H1 (cell line): ENCODE measurements around the gene MCTS1. TPM values are rescaled to one million over a fixed set of nuclear protein-coding genes. Genes with fewer than 3 reads are reported as not detected.

Source experiments
- CTCF ChIA-PET: fragments of 300-600 bp; sonication (Branson Sonifier 250); formaldehyde crosslinking; loops from one replicate; lab custom pipeline; 2021; ENCODE audit not compliant: partially characterized antibody; lab: Charles Lee
- POLR2A ChIA-PET: fragments of 300-600 bp; sonication (Branson Sonifier 250); formaldehyde crosslinking; loops from one replicate; lab custom pipeline; 2021; ENCODE audit warnings: inconsistent platforms; ENCODE audit not compliant: partially characterized antibody; lab: Charles Lee
- DNase-seq, 2 experiments: peaks; one replicate each; pipeline versions ENCODE4 v3.0.0 to v3.0.0-alpha.2; 2010 to 2022; ENCODE audit warnings: low spot score in 2 of 2, low read depth in 1 of 2, mixed read lengths in 1 of 2
- FAIRE-seq: peaks from 2 replicates; lab custom pipeline; 2011; peaks lifted over from hg19 to GRCh38; lab: Jason Lieb, UNC
- H2AFZ ChIP-seq: 2 replicates; pipeline ENCODE4 v1.8.1; 2012; ENCODE audit warnings: low read length, inconsistent platforms
- H2AK5ac ChIP-seq: 2 replicates; pipeline ENCODE4 v1.6.1; 2013; ENCODE audit warnings: low read depth, low read length
- H2BK120ac ChIP-seq: replicated peaks from 2 replicates; pipeline ENCODE3; 2013; ENCODE audit warnings: low read depth, low read length, inconsistent platforms
- H2BK12ac ChIP-seq: 2 replicates; pipeline ENCODE4 v1.6.1; 2013; ENCODE audit warnings: low read depth, low read length
- H2BK15ac ChIP-seq: 2 replicates; pipeline ENCODE4 v1.6.1; 2013; ENCODE audit warnings: low read length
- H2BK20ac ChIP-seq: 2 replicates; pipeline ENCODE4 v1.6.1; 2013; ENCODE audit warnings: low read length
- H2BK5ac ChIP-seq: 2 replicates; pipeline ENCODE4 v1.6.1; 2013; ENCODE audit warnings: low read depth, low read length
- H3K14ac ChIP-seq: 2 replicates; pipeline ENCODE4 v1.6.1; 2013; ENCODE audit warnings: inconsistent platforms; ENCODE audit not compliant: insufficient read length
- H3K18ac ChIP-seq: 2 replicates; pipeline ENCODE4 v1.6.1; 2013; ENCODE audit warnings: low read length; ENCODE audit errors: extremely low read depth
- H3K23ac ChIP-seq: 2 replicates; pipeline ENCODE4 v1.6.1; 2013; ENCODE audit warnings: inconsistent platforms; ENCODE audit not compliant: insufficient read length
- H3K23me2 ChIP-seq: 2 replicates; pipeline ENCODE4 v1.6.1; 2013; ENCODE audit warnings: low read depth, low read length
- H3K27ac ChIP-seq: 2 replicates; pipeline ENCODE4 v1.6.1; 2011; ENCODE audit warnings: low read depth, low read length, inconsistent platforms
- H3K27me3 ChIP-seq, 4 experiments: replicated peaks in 1 of 4; 1 replicate in 1 of 4; 2 replicates in 3 of 4; pipeline versions ENCODE4 v1.6.1 to v1.8.1; 2011 to 2013; ENCODE audit warnings: low read length in 3 of 4, mild to moderate bottlenecking in 3 of 4, inconsistent platforms in 2 of 4, mixed read lengths in 2 of 4, moderate library complexity in 1 of 4; ENCODE audit not compliant: control insufficient read depth in 3 of 4, insufficient read depth in 3 of 4; ENCODE audit errors: extremely low read depth in 1 of 4
- H3K36me3 ChIP-seq, 4 experiments: 2 replicates each; pipeline versions ENCODE4 v1.6.1 to v1.8.1; 2011 to 2013; ENCODE audit warnings: mild to moderate bottlenecking in 4 of 4, low read length in 3 of 4, moderate library complexity in 2 of 4, control low read depth in 1 of 4, inconsistent platforms in 1 of 4; ENCODE audit not compliant: insufficient read depth in 4 of 4, control insufficient read depth in 2 of 4
- H3K4ac ChIP-seq: replicated peaks from 2 replicates; pipeline ENCODE3; 2013; ENCODE audit warnings: low read length, low read depth, mixed read lengths, inconsistent platforms; ENCODE audit not compliant: insufficient read length
- H3K4me1 ChIP-seq, 4 experiments: replicated peaks in 1 of 4; 1 replicate in 1 of 4; 2 replicates in 3 of 4; pipeline versions ENCODE4 v1.6.1 to v1.8.1; 2011 to 2013; ENCODE audit warnings: low read length in 3 of 4, inconsistent platforms in 2 of 4, mixed read lengths in 1 of 4; ENCODE audit not compliant: insufficient read depth in 4 of 4, control insufficient read depth in 3 of 4
- H3K4me2 ChIP-seq, 2 experiments: 2 replicates each; pipeline versions ENCODE4 v1.6.1 to v1.8.1; 2011 to 2013; ENCODE audit warnings: low read depth in 2 of 2, low read length in 2 of 2, control low read depth in 1 of 2, inconsistent platforms in 1 of 2, mild to moderate bottlenecking in 1 of 2; ENCODE audit not compliant: insufficient read depth in 1 of 2
- H3K4me3 ChIP-seq, 4 experiments: fragments of 200-600, 300-600 bp in 1 of 4; sonication (generic), shearing (Covaris generic), sonication (Bioruptor Twin) in 1 of 4; 2 replicates each; pipeline versions ENCODE4 v1.5.1 to v1.8.1; 2011 to 2016; ENCODE audit warnings: low read length in 4 of 4, low read depth in 3 of 4, control low read depth in 2 of 4, inconsistent platforms in 2 of 4, mild to moderate bottlenecking in 2 of 4, mixed read lengths in 1 of 4, moderate library complexity in 1 of 4; ENCODE audit not compliant: insufficient read depth in 2 of 4; ENCODE audit errors: extremely low read depth in 1 of 4
- H3K56ac ChIP-seq: replicated peaks from 2 replicates; pipeline ENCODE3; 2013; ENCODE audit warnings: low read depth, mild to moderate bottlenecking, mixed read lengths, low read length, inconsistent platforms; ENCODE audit not compliant: insufficient read length
- H3K79me1 ChIP-seq: 2 replicates; pipeline ENCODE4 v1.6.1; 2013; ENCODE audit warnings: low read depth, low read length, control low read depth
- H3K79me2 ChIP-seq, 2 experiments: 2 replicates each; pipeline versions ENCODE4 v1.6.1 to v1.8.1; 2012 to 2013; ENCODE audit warnings: low read length in 2 of 2, mild to moderate bottlenecking in 2 of 2, inconsistent platforms in 1 of 2; ENCODE audit not compliant: insufficient read depth in 2 of 2, control insufficient read depth in 1 of 2
- H3K9ac ChIP-seq, 4 experiments: replicated peaks in 1 of 4; 1 replicate in 1 of 4; 2 replicates in 3 of 4; pipeline versions ENCODE4 v1.6.1 to v1.8.1; 2011 to 2013; ENCODE audit warnings: low read depth in 3 of 4, low read length in 3 of 4, control low read depth in 2 of 4, mild to moderate bottlenecking in 2 of 4, moderate library complexity in 2 of 4, inconsistent platforms in 1 of 4; ENCODE audit errors: extremely low read depth in 1 of 4
- H3K9me3 ChIP-seq, 2 experiments: 2 replicates each; pipeline versions ENCODE4 v1.6.1 to v1.8.1; 2012 to 2013; ENCODE audit warnings: mild to moderate bottlenecking in 2 of 2, moderate library complexity in 2 of 2, control low read depth in 1 of 2, inconsistent platforms in 1 of 2, low read depth in 1 of 2, low read length in 1 of 2, mixed read lengths in 1 of 2; ENCODE audit not compliant: insufficient read depth in 2 of 2
- H4K20me1 ChIP-seq, 2 experiments: replicated peaks in 1 of 2; 2 replicates each; pipeline versions ENCODE3 to v1.8.1; 2011 to 2013; ENCODE audit warnings: inconsistent platforms in 2 of 2, low read length in 2 of 2, mild to moderate bottlenecking in 1 of 2; ENCODE audit not compliant: insufficient read depth in 2 of 2, control insufficient read depth in 1 of 2
- H4K5ac ChIP-seq: 2 replicates; pipeline ENCODE4 v1.6.1; 2013; ENCODE audit warnings: low read length, low read depth, mixed read lengths, inconsistent platforms; ENCODE audit not compliant: insufficient read length
- H4K8ac ChIP-seq: 2 replicates; pipeline ENCODE4 v1.8.0; 2013; ENCODE audit warnings: mild to moderate bottlenecking, moderate library complexity, low read length, inconsistent platforms; ENCODE audit not compliant: insufficient read depth; ENCODE audit errors: extremely low read depth
- H4K91ac ChIP-seq: replicated peaks from 2 replicates; pipeline ENCODE3; 2013; ENCODE audit warnings: low read length, mixed read lengths, inconsistent platforms; ENCODE audit not compliant: insufficient read length
- ASH2L ChIP-seq: fragments of 200-600, 300-600 bp; sonication (generic); IDR thresholded peaks from one replicate; pipeline ENCODE4 v1.7.1; 2017; ENCODE audit warnings: low read length
- CEBPB ChIP-seq: IDR thresholded peaks from 2 replicates; pipeline ENCODE4 v1.6.1; 2012; ENCODE audit warnings: low read depth, low read length
- CHD1 ChIP-seq: IDR thresholded peaks from 2 replicates; pipeline ENCODE4 v1.6.1; 2012; ENCODE audit warnings: low read depth, low read length, improper control_type of control experiment
- CREB1 ChIP-seq: IDR thresholded peaks from 2 replicates; pipeline ENCODE4 v1.6.1; 2012; ENCODE audit warnings: inconsistent platforms
- KDM4A ChIP-seq: IDR thresholded peaks from one replicate; pipeline ENCODE4 v1.7.1; 2012; ENCODE audit warnings: low read depth, mild to moderate bottlenecking, moderate library complexity, low read length, inconsistent platforms; ENCODE audit not compliant: severe bottlenecking
- KDM5A ChIP-seq: fragments of 200-600 bp; IDR thresholded peaks from 2 replicates; pipeline ENCODE4 v1.7.1; 2012; ENCODE audit warnings: mild to moderate bottlenecking, low read length, inconsistent platforms, mixed read lengths
- POLR2AphosphoS5 ChIP-seq: IDR thresholded peaks from 2 replicates; pipeline ENCODE4 v1.6.1; 2011; ENCODE audit warnings: low read depth, low read length
- SIN3A ChIP-seq, 2 experiments: IDR thresholded peaks in 1 of 2; conservative IDR thresholded peaks in 1 of 2; 2 replicates each; pipeline ENCODE4 v1.6.1; 2011 to 2012; ENCODE audit warnings: low read length in 2 of 2, improper control_type of control experiment in 1 of 2, low read depth in 1 of 2, mild to moderate bottlenecking in 1 of 2
- SP1 ChIP-seq: IDR thresholded peaks from 2 replicates; pipeline ENCODE4 v1.6.1; 2011; ENCODE audit warnings: low read depth, low read length
- SP2 ChIP-seq: IDR thresholded peaks from 2 replicates; pipeline ENCODE4 v1.6.1; 2012; ENCODE audit warnings: mild to moderate bottlenecking, low read length, inconsistent platforms
- WGBS, 2 experiments: shearing (Covaris generic) in 1 of 2; methylation state at CpG; one replicate each; pipeline versions ENCODE4 v1.1.6 to v1.1.7; 2013 to 2015; ENCODE audit warnings: low lambda C conversion rate in 2 of 2, mixed read lengths in 2 of 2, inconsistent platforms in 1 of 2, low coverage in 1 of 2, missing lambda C conversion rate in 1 of 2; ENCODE audit not compliant: insufficient replicate concordance in 2 of 2, insufficient coverage in 1 of 2, insufficient read length in 1 of 2; ENCODE audit errors: extremely low coverage in 1 of 2, missing lambda C conversion rate in 1 of 2; 5-methylcytosine and 5-hydroxymethylcytosine counted together
- long read RNA-seq, 2 experiments: library from RNA in 1 of 2; library from capped mRNA in 1 of 2; stranded (forward); transcript quantifications; one replicate each; pipeline ENCODE4 v2.0.0, GENCODE V29; 2021; ENCODE audit warnings: inconsistent platforms in 1 of 2
- polyA minus RNA-seq, 3 experiments: library from RNA; depleted of rRNA, polyadenylated mRNA; stranded (reverse); fragments of >200 nt; gene quantifications; 1 replicate in 2 of 3; 2 replicates in 1 of 3; pipeline ENCODE4 v1.2.3, GENCODE V29; 2011
- polyA plus RNA-seq, 7 experiments: library from polyadenylated mRNA; depleted of rRNA in 3 of 7; stranded (reverse) in 5 of 7; unstranded in 2 of 7; fragments of >200 nt in 5 of 7; fragments of 200-250 nt in 2 of 7; gene quantifications; 1 replicate in 5 of 7; 2 replicates in 1 of 7; 4 replicates in 1 of 7; pipeline versions ENCODE4 v1.2.1 to v1.2.3, GENCODE V29; 2011 to 2013; ENCODE audit warnings: missing spikeins in 2 of 7, mixed read lengths in 2 of 7
- total RNA-seq: library from RNA; stranded (reverse); fragmentation: NEBNext Ultra II Directional; extraction: Animal tissue kit (Norgen Biotek cat#: 25700); gene quantifications from 2 replicates; pipeline ENCODE4 v1.2.1, GENCODE V29; 2021

The MCTS1 gene
- total RNA-seq (31.6 and 33.0 TPM in 2 replicates), polyA plus RNA-seq (2011; rRNA removed) (9.6 and 19.2 TPM in 2 replicates), polyA minus RNA-seq (2011; rRNA and poly(A)+ RNA removed) (5.4 and 9.5 TPM in 2 replicates)
- polyA plus RNA-seq (2011; cell fraction: cytosol; rRNA removed): 20.7 TPM
- 5.8 TPM for polyA plus RNA-seq (2011; cell fraction: nucleus; rRNA removed)
- polyA plus RNA-seq (2012, experiment 1 of 2): 29.9 to 58.3 TPM (median 34.3 TPM) in 4 replicates
- polyA plus RNA-seq (2012, experiment 2 of 2): 35.7 TPM
- 31.6 TPM for polyA plus RNA-seq (2013, experiment 1 of 2)
- polyA plus RNA-seq (2013, experiment 2 of 2): 31.8 TPM
- 6.8 TPM for polyA minus RNA-seq (2011; cell fraction: cytosol; rRNA and poly(A)+ RNA removed)
- polyA minus RNA-seq (2011; cell fraction: nucleus; rRNA and poly(A)+ RNA removed): 6.5 TPM
- long read RNA-seq, experiment 1, transcript MCTS1-202 (6 exons, 1,018 nt): major isoform, 35 of 44 reads
- long read RNA-seq, experiment 1, partial matches to known transcripts: 7 of 44 reads
- long read RNA-seq, experiment 1, other reads (novel, unspliced or antisense): 2 of 44 reads
- long read RNA-seq, experiment 2, transcript MCTS1-202 (6 exons, 1,018 nt): major isoform, 52 of 55 reads
- long read RNA-seq, experiment 2, partial matches to known transcripts: 1 of 55 reads
- long read RNA-seq, experiment 2, other reads (novel, unspliced or antisense): 2 of 55 reads

GRCh38 chrX:120603707-120604360 is at the start of gene MCTS1:
TSS of gene MCTS1 (plus strand) at chrX:120604101. CDS start at chrX:120604237, 136 bp downstream.
- no peak within 1 kb of the TSS for H4K5ac ChIP-seq
- DNase-seq (peak; percentile 41 to 57), FAIRE-seq (peak; percentile 58)
- no peak within 1 kb of the TSS for H2BK120ac ChIP-seq
- 2% methylated on average over 26 of the region's 31 CpGs; no CpG with 5 or more reads in 1 of the 2 experiments for WGBS, 2 experiments
- H3K18ac ChIP-seq: no peak within 1 kb of the TSS
- no peaks in the 10 kb centered on the region for H3K27me3 ChIP-seq
- H4K91ac ChIP-seq: no peak within 1 kb of the TSS
- H3K4me1 ChIP-seq: no peaks in the 10 kb centered on the region
- H2AK5ac ChIP-seq: no peak within 1 kb of the TSS
- H2BK20ac ChIP-seq: no peak within 1 kb of the TSS
- no peaks in the 10 kb centered on the region for H4K20me1 ChIP-seq
- CTCF ChIA-PET: interaction anchor here (0.6 kb wide), 1 partner anchor 25 kb away, joined by 3 read pairs; no protein-coding TSS in a partner anchor
- peak within 1 kb of the TSS; percentile 73 to 77 for H3K4me2 ChIP-seq
- peak within 1 kb of the TSS in 3 of 4 experiments; percentile 64 to 86 (median 78); a peak in 6 of 7 replicates for H3K9ac ChIP-seq
- H3K4me3 ChIP-seq: peak within 1 kb of the TSS; percentile 74 to 91 (median 82)
- H4K8ac ChIP-seq: no peak within 1 kb of the TSS
- peaks cover 0 to 16% of the 10 kb centered on the region in 2 experiments; a peak in 2 of 4 replicates for H3K79me2 ChIP-seq
- no peaks in the 10 kb centered on the region for H3K23me2 ChIP-seq
- peaks cover 0 to 6% (median 0%) of the 10 kb centered on the region in 4 experiments; a peak in 1 of 8 replicates for H3K36me3 ChIP-seq
- H3K23ac ChIP-seq: no peak within 1 kb of the TSS
- no peak within 1 kb of the TSS for H3K14ac ChIP-seq
- peak within 1 kb of the TSS; percentile 73; the same call in 1 of the 2 replicates for H2BK5ac ChIP-seq
- H3K79me1 ChIP-seq: no peaks in the 10 kb centered on the region
- no peak within 1 kb of the TSS for H2AFZ ChIP-seq
- no peaks in the 10 kb centered on the region for H3K9me3 ChIP-seq
- H2BK12ac ChIP-seq: no peak within 1 kb of the TSS; the same call in 1 of the 2 replicates
- H3K56ac ChIP-seq: no peak within 1 kb of the TSS
- H3K4ac ChIP-seq: no peak within 1 kb of the TSS
- POLR2A ChIA-PET: interaction anchor here (1.7 kb wide), 1 partner anchor 43 kb away, joined by 10 read pairs; the partner anchor contains the start of gene CUL4B
- H3K27ac ChIP-seq: peak within 1 kb of the TSS; percentile 77
- H2BK15ac ChIP-seq: no peak within 1 kb of the TSS
- TF ChIP-seq SP2 (no peak), KDM4A (no peak), CEBPB (0 out of 2 replicates have a peak, but pooled peaks have one; percentile 9), POLR2AphosphoS5 (peak; percentile 37; the same call in 1 of the 2 replicates), CHD1 (no peak), KDM5A (no peak), ASH2L (peak; percentile 18), CREB1 (peak; percentile 24; the same call in 1 of the 2 replicates), SIN3A (conservative IDR thresholded peaks at IDR 0.05 in 1 of 2, IDR thresholded peaks at IDR 0.05 in 1 of 2; ENCODE audit: low read depth in 1 of 2, low read length in 2 of 2) (peak; percentile 75 to 84; a peak in 3 of 4 replicates), SP1 (no peak)
